ENCODE data around the gene ZCCHC14. TPM values are rescaled to one million over a fixed set of nuclear protein-coding genes. Genes with fewer than 3 reads are reported as not detected.

Gene ZCCHC14
- polyA plus RNA-seq, 2 of the 4 experiments (the other 2 are of a cell fraction), result 3.8 to 7.3 TPM

- H3K4me3 ChIP-seq, result no peak overlapping the region
- ATAC-seq (no peak), DNase-seq (ENCODE audit: low read depth in 1 of 2, low spot score in 1 of 2) (no peak), FAIRE-seq (no peak)
- 0% methylated on average over 1 of the region's 1 CpG for WGBS (ENCODE audit: missing lambda C conversion rate)
- H3K9me3 ChIP-seq, result peaks cover 92% of the 10 kb centered on the region
- no peak overlapping the region for H3K27ac ChIP-seq
- TF ChIP-seq ZSCAN20 (CRISPR knock-in tag; IDR thresholded peaks at IDR 0.05) (no peak), ELK1 (IDR thresholded peaks at IDR 0.05; ENCODE audit: low read depth, low read length) (no peak), ZFP36 (IDR thresholded peaks at IDR 0.05; ENCODE audit: borderline replicate concordance, partially characterized antibody) (no peak), RAD21 (conservative IDR thresholded peaks at IDR 0.05 in 1 of 2, IDR thresholded peaks at IDR 0.05 in 1 of 2) (no peak), NR3C1 (IDR thresholded peaks at IDR 0.05) (no peak), CBX2 (IDR thresholded peaks at IDR 0.05; ENCODE audit: borderline replicate concordance, low read depth) (no peak), CHD2 (IDR thresholded peaks at IDR 0.05; ENCODE audit: low read length, partially characterized antibody) (no peak), CHD4 (IDR thresholded peaks at IDR 0.05; ENCODE audit: borderline replicate concordance) (no peak), KDM5A (IDR thresholded peaks at IDR 0.05) (no peak), BHLHE40 (IDR thresholded peaks at IDR 0.05; ENCODE audit: low read depth, low read length) (no peak)
- TF ChIP-seq, protein P1, sequence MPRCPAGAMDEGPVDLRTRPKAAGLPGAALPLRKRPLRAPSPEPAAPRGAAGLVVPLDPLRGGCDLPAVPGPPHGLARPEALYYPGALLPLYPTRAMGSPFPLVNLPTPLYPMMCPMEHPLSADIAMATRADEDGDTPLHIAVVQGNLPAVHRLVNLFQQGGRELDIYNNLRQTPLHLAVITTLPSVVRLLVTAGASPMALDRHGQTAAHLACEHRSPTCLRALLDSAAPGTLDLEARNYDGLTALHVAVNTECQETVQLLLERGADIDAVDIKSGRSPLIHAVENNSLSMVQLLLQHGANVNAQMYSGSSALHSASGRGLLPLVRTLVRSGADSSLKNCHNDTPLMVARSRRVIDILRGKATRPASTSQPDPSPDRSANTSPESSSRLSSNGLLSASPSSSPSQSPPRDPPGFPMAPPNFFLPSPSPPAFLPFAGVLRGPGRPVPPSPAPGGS (IDR thresholded peaks at IDR 0.05), result no peak
- CTCF ChIA-PET, result interaction anchor here (1.0 to 3.2 kb wide), 6 partner anchors 9 to 117 kb away, joined by 4 to 14 read pairs (median 7); no protein-coding TSS in a partner anchor
- no peaks in the 10 kb centered on the region for H3K4me1 ChIP-seq
- POLR2A ChIA-PET, result no interaction called here
- no peak overlapping the region for H3K4me2 ChIP-seq
Measured at GRCh38 chr16:87533061-87533460, 40.2 kb upstream of the ZCCHC14 start.

DNA sequence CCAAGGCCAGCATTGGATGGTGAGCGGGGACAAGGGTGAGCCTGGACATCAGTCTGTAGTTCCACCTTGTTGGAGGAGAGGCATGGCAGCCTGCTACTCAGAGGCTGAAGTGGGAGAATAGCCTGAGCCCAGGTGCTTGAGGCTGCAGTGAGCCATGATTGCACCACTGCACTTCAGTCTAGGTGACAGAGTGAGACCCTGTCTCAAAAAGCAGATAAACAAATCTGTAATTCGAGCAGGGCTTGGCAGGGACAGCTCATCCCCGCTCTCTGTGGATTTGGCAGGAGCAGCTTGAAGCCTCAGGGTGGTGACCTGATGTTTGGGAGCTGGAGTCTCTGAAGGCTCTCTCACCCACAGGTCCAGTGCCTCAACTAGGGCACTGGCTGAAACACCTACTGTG lies 38.6 kb upstream of the ZCCHC14 start:
- CTCF ChIA-PET, result interaction anchor here (0.7 to 3.2 kb wide), 2 partner anchors 40 to 161 kb away, joined by 5 to 12 read pairs; no protein-coding TSS in a partner anchor
- Histone ChIP-seq H3K9me3 (peaks cover 76% of the 10 kb centered on the region), H3K4me1 (no peaks in the 10 kb centered on the region), H3K4me3 (no peak overlapping the region), H3K4me2 (no peak overlapping the region), H3K27ac (no peak overlapping the region)
- POLR2A ChIA-PET, result no interaction called here
- DNase-seq (ENCODE audit: low read depth in 1 of 2, low spot score in 1 of 2), result no peak
- no peak for FAIRE-seq
- TF ChIP-seq, protein P2, sequence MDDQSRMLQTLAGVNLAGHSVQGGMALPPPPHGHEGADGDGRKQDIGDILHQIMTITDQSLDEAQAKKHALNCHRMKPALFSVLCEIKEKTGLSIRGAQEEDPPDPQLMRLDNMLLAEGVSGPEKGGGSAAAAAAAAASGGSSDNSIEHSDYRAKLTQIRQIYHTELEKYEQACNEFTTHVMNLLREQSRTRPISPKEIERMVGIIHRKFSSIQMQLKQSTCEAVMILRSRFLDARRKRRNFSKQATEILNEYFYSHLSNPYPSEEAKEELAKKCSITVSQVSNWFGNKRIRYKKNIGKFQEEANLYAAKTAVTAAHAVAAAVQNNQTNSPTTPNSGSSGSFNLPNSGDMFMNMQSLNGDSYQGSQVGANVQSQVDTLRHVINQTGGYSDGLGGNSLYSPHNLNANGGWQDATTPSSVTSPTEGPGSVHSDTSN (IDR thresholded peaks at IDR 0.05), result no peak
- TF ChIP-seq HOXB5 (CRISPR knock-in tag; IDR thresholded peaks at IDR 0.05), result no peak
- TF ChIP-seq EHF (CRISPR knock-in tag; IDR thresholded peaks at IDR 0.05), result no peak
- TF ChIP-seq, protein P1 (IDR thresholded peaks at IDR 0.05), result no peak
- TF ChIP-seq KDM5A (IDR thresholded peaks at IDR 0.05), result no peak
- TF ChIP-seq, protein P3, sequence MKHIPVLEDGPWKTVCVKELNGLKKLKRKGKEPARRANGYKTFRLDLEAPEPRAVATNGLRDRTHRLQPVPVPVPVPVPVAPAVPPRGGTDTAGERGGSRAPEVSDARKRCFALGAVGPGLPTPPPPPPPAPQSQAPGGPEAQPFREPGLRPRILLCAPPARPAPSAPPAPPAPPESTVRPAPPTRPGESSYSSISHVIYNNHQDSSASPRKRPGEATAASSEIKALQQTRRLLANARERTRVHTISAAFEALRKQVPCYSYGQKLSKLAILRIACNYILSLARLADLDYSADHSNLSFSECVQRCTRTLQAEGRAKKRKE (CRISPR knock-in tag; IDR thresholded peaks at IDR 0.05; ENCODE audit: low read depth), result no peak
- TF ChIP-seq USF2 (IDR thresholded peaks at IDR 0.05), result no peak
- WGBS (ENCODE audit: missing lambda C conversion rate), result 20% methylated on average over 3 of the region's 3 CpGs
- ATAC-seq, result no peak

All from A549 (cell line).